WTC11 (cell line): Measurements from ENCODE around the gene ITLN1. TPM values are rescaled to one million over a fixed set of nuclear protein-coding genes. Genes with fewer than 3 reads are reported as not detected.

ENCODE experiments used
- ATAC-seq: fragments of 200-7000 bp; cut with Tn5 transposase; 2 replicates; pipeline ENCODE4 v1.10.0; 2021; ENCODE audit warnings: mild to moderate bottlenecking, moderate library complexity
- CTCF ChIA-PET: fragments of 300-600 bp; sonication (Branson Sonifier 250); formaldehyde crosslinking; loops from one replicate; lab custom pipeline; 2021; ENCODE audit warnings: antibody characterized with exemption; lab: Charles Lee
- POLR2A ChIA-PET: fragments of 350-600 bp; sonication (Branson Sonifier 250); formaldehyde crosslinking; loops from one replicate; lab custom pipeline; 2021; ENCODE audit warnings: antibody characterized with exemption; lab: Charles Lee
- DNase-seq: peaks from one replicate; pipeline ENCODE4 v3.0.0; 2021; ENCODE audit warnings: low spot score
- H3K27ac Mint-ChIP-seq: 2 replicates; pipeline ENCODE4 v1.8.0; 2021; ENCODE audit warnings: mixed read lengths
- H3K27me3 Mint-ChIP-seq: 2 replicates; pipeline ENCODE4 v1.8.0; 2021; ENCODE audit warnings: low read depth, mild to moderate bottlenecking, moderate library complexity, mixed read lengths
- H3K36me3 Mint-ChIP-seq: 2 replicates; pipeline ENCODE4 v1.8.0; 2021; ENCODE audit warnings: mixed read lengths
- H3K4me1 Mint-ChIP-seq: 2 replicates; pipeline ENCODE4 v1.8.0; 2022; ENCODE audit warnings: mixed read lengths
- H3K4me3 Mint-ChIP-seq: 2 replicates; pipeline ENCODE4 v1.8.0; 2021; ENCODE audit warnings: mild to moderate bottlenecking, moderate library complexity, mixed read lengths
- H3K9me3 Mint-ChIP-seq: 2 replicates; pipeline ENCODE4 v1.8.0; 2021; ENCODE audit warnings: mixed read lengths
- AR ChIP-seq: fragments of 250-450 bp; sonication (Bioruptor Pico); IDR thresholded peaks from 2 replicates; pipeline ENCODE4 v1.9.0; 2021; ENCODE audit warnings: mild to moderate bottlenecking
- ATF1 ChIP-seq: sonication (generic); formaldehyde crosslinking; IDR thresholded peaks from 2 replicates; pipeline ENCODE4 v1.8.1; 2023; ENCODE audit warnings: mild to moderate bottlenecking, moderate library complexity, missing genetic modification reagents
- ELF4 ChIP-seq: sonication (generic); formaldehyde crosslinking; IDR thresholded peaks from 2 replicates; pipeline ENCODE4 v1.8.1; 2022; ENCODE audit warnings: low read depth, mild to moderate bottlenecking, moderate library complexity, missing genetic modification reagents
- EMX1 ChIP-seq: fragments of 250-450 bp; sonication (Bioruptor Pico); IDR thresholded peaks from 2 replicates; pipeline ENCODE4 v1.8.0; 2021; ENCODE audit warnings: mild to moderate bottlenecking
- FOXJ3 ChIP-seq: sonication (generic); formaldehyde crosslinking; IDR thresholded peaks from 2 replicates; pipeline ENCODE4 v1.9.0; 2021; ENCODE audit warnings: missing genetic modification reagents, mild to moderate bottlenecking, borderline replicate concordance
- FOXK1 ChIP-seq: sonication (generic); formaldehyde crosslinking; IDR thresholded peaks from 2 replicates; pipeline ENCODE4 v1.8.0; 2022; ENCODE audit warnings: mild to moderate bottlenecking, moderate library complexity, missing genetic modification reagents
- GABPB1 ChIP-seq: sonication (generic); formaldehyde crosslinking; IDR thresholded peaks from 2 replicates; pipeline ENCODE4 v1.8.1; 2023; ENCODE audit warnings: mild to moderate bottlenecking, missing genetic modification reagents
- HMGA2 ChIP-seq: fragments of 250-450 bp; sonication (Bioruptor Pico); IDR thresholded peaks from 2 replicates; pipeline ENCODE4 v1.4.0; 2021; ENCODE audit warnings: mild to moderate bottlenecking, moderate library complexity
- JUN ChIP-seq: sonication (generic); formaldehyde crosslinking; IDR thresholded peaks from 2 replicates; pipeline ENCODE4 v1.8.0; 2023; ENCODE audit warnings: mild to moderate bottlenecking, missing genetic modification reagents
- MLX ChIP-seq: sonication (generic); formaldehyde crosslinking; IDR thresholded peaks from 2 replicates; pipeline ENCODE4 v1.8.1; 2023; ENCODE audit warnings: mild to moderate bottlenecking, missing genetic modification reagents, moderate library complexity
- NFATC4 ChIP-seq: fragments of 250-450 bp; sonication (Bioruptor Pico); IDR thresholded peaks from 2 replicates; pipeline ENCODE4 v1.9.0; 2021; ENCODE audit warnings: mild to moderate bottlenecking
- RORB ChIP-seq: fragments of 250-450 bp; sonication (Bioruptor Pico); IDR thresholded peaks from 2 replicates; pipeline ENCODE4 v1.9.0; 2021; ENCODE audit warnings: mild to moderate bottlenecking
- SOX15 ChIP-seq: fragments of 250-450 bp; sonication (Bioruptor Pico); IDR thresholded peaks from 2 replicates; pipeline ENCODE4 v1.9.0; 2021; ENCODE audit warnings: mild to moderate bottlenecking
- TP53 ChIP-seq: sonication (generic); formaldehyde crosslinking; IDR thresholded peaks from 2 replicates; pipeline ENCODE4 v1.8.1; 2023; ENCODE audit warnings: mild to moderate bottlenecking, missing genetic modification reagents
- ZNF121 ChIP-seq: sonication (generic); formaldehyde crosslinking; IDR thresholded peaks from 2 replicates; pipeline ENCODE4 v1.8.0; 2023; ENCODE audit warnings: missing genetic modification reagents
- ZNF219 ChIP-seq: sonication (generic); formaldehyde crosslinking; IDR thresholded peaks from 2 replicates; pipeline ENCODE4 v1.8.0; 2023; ENCODE audit warnings: missing genetic modification reagents, mild to moderate bottlenecking, borderline replicate concordance
- ZNF317 ChIP-seq: sonication (generic); formaldehyde crosslinking; IDR thresholded peaks from 2 replicates; pipeline ENCODE4 v1.8.1; 2023; ENCODE audit warnings: low read depth, mild to moderate bottlenecking, moderate library complexity, missing genetic modification reagents, borderline replicate concordance
- ZNF416 ChIP-seq: fragments of 250-450 bp; sonication (Bioruptor Pico); IDR thresholded peaks from 2 replicates; pipeline ENCODE4 v1.9.0; 2021; ENCODE audit warnings: mild to moderate bottlenecking, inconsistent platforms
- ZNF671 ChIP-seq: fragments of 250-450 bp; sonication (Bioruptor Pico); IDR thresholded peaks from 2 replicates; pipeline ENCODE4 v1.8.0; 2021; ENCODE audit warnings: mild to moderate bottlenecking
- total RNA-seq: library from RNA; stranded (reverse); gene quantifications from 3 replicates; pipeline ENCODE4 v1.2.3, GENCODE V29; 2021
- TF ChIP-seq, protein P1 (sequence below): sonication (generic); formaldehyde crosslinking; IDR thresholded peaks from 2 replicates; pipeline ENCODE4 v1.8.0; 2023; ENCODE audit warnings: missing genetic modification reagents, mild to moderate bottlenecking, borderline replicate concordance
- TF ChIP-seq, protein P2 (sequence below): sonication (generic); formaldehyde crosslinking; IDR thresholded peaks from 2 replicates; pipeline ENCODE4 v1.8.1; 2023; ENCODE audit warnings: mild to moderate bottlenecking, missing genetic modification reagents, borderline replicate concordance
- TF ChIP-seq, protein P3 (sequence below): sonication (generic); formaldehyde crosslinking; IDR thresholded peaks from 2 replicates; pipeline ENCODE4 v1.8.1; 2022; ENCODE audit warnings: low read depth, mild to moderate bottlenecking, moderate library complexity, missing genetic modification reagents, borderline replicate concordance

ITLN1 gene
- total RNA-seq, 1 experiment from 2014 or later, result not detected

GRCh38 chr1:160880216-160880615 is 4.8 kb downstream of the ITLN1 start (continued):
- TF ChIP-seq RORB (CRISPR knock-in tag) (no peak), ZNF671 (CRISPR knock-in tag) (no peak), ELF4 (CRISPR knock-in tag) (no peak), EMX1 (CRISPR knock-in tag) (no peak)
- TF ChIP-seq, protein P1, sequence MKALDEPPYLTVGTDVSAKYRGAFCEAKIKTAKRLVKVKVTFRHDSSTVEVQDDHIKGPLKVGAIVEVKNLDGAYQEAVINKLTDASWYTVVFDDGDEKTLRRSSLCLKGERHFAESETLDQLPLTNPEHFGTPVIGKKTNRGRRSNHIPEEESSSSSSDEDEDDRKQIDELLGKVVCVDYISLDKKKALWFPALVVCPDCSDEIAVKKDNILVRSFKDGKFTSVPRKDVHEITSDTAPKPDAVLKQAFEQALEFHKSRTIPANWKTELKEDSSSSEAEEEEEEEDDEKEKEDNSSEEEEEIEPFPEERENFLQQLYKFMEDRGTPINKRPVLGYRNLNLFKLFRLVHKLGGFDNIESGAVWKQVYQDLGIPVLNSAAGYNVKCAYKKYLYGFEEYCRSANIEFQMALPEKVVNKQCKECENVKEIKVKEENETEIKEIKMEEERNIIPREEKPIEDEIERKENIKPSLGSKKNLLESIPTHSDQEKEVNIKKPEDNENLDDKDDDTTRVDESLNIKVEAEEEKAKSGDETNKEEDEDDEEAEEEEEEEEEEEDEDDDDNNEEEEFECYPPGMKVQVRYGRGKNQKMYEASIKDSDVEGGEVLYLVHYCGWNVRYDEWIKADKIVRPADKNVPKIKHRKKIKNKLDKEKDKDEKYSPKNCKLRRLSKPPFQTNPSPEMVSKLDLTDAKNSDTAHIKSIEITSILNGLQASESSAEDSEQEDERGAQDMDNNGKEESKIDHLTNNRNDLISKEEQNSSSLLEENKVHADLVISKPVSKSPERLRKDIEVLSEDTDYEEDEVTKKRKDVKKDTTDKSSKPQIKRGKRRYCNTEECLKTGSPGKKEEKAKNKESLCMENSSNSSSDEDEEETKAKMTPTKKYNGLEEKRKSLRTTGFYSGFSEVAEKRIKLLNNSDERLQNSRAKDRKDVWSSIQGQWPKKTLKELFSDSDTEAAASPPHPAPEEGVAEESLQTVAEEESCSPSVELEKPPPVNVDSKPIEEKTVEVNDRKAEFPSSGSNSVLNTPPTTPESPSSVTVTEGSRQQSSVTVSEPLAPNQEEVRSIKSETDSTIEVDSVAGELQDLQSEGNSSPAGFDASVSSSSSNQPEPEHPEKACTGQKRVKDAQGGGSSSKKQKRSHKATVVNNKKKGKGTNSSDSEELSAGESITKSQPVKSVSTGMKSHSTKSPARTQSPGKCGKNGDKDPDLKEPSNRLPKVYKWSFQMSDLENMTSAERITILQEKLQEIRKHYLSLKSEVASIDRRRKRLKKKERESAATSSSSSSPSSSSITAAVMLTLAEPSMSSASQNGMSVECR (CRISPR knock-in tag), result no peak
- TF ChIP-seq, protein P2, sequence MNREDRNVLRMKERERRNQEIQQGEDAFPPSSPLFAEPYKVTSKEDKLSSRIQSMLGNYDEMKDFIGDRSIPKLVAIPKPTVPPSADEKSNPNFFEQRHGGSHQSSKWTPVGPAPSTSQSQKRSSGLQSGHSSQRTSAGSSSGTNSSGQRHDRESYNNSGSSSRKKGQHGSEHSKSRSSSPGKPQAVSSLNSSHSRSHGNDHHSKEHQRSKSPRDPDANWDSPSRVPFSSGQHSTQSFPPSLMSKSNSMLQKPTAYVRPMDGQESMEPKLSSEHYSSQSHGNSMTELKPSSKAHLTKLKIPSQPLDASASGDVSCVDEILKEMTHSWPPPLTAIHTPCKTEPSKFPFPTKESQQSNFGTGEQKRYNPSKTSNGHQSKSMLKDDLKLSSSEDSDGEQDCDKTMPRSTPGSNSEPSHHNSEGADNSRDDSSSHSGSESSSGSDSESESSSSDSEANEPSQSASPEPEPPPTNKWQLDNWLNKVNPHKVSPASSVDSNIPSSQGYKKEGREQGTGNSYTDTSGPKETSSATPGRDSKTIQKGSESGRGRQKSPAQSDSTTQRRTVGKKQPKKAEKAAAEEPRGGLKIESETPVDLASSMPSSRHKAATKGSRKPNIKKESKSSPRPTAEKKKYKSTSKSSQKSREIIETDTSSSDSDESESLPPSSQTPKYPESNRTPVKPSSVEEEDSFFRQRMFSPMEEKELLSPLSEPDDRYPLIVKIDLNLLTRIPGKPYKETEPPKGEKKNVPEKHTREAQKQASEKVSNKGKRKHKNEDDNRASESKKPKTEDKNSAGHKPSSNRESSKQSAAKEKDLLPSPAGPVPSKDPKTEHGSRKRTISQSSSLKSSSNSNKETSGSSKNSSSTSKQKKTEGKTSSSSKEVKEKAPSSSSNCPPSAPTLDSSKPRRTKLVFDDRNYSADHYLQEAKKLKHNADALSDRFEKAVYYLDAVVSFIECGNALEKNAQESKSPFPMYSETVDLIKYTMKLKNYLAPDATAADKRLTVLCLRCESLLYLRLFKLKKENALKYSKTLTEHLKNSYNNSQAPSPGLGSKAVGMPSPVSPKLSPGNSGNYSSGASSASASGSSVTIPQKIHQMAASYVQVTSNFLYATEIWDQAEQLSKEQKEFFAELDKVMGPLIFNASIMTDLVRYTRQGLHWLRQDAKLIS (CRISPR knock-in tag), result no peak

DNA sequence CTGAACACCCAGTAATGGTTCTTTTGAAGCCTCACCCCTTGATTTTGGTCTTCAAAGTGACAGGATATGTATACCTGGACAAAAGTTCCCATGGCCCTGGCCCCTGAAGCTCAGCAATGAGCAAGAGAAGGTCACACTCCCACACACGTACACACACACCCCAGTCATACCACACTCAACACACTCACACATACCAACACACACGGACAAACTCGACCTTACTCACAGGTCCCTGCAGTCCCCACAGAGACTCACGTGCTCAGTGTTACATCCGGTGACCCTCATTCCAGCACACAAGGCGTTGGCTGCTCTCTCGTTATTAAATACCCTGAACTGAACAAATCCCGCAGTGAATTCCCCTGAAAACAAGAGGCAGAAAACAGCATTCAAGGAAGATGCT is 5.9 kb downstream of the ITLN1 start:
- Mint-ChIP-seq H3K27ac (no peak overlapping the region), H3K36me3 (no peaks in the 10 kb centered on the region), H3K4me3 (no peak overlapping the region), H3K27me3 (no peaks in the 10 kb centered on the region), H3K9me3 (no peaks in the 10 kb centered on the region), H3K4me1 (peaks cover 4% of the 10 kb centered on the region)
- ATAC-seq (no peak), DNase-seq (no peak)
- POLR2A ChIA-PET, result no interaction called here
- CTCF ChIA-PET, result interaction anchor here (0.7 to 2.2 kb wide), 4 partner anchors 58 to 111 kb away, joined by 3 to 6 read pairs (median 4); no protein-coding TSS in a partner anchor
- TF ChIP-seq ATF1 (CRISPR knock-in tag) (no peak), FOXJ3 (no peak), JUN (CRISPR knock-in tag) (no peak), ZNF416 (CRISPR knock-in tag) (no peak), SOX15 (no peak)
- TF ChIP-seq, protein P3, sequence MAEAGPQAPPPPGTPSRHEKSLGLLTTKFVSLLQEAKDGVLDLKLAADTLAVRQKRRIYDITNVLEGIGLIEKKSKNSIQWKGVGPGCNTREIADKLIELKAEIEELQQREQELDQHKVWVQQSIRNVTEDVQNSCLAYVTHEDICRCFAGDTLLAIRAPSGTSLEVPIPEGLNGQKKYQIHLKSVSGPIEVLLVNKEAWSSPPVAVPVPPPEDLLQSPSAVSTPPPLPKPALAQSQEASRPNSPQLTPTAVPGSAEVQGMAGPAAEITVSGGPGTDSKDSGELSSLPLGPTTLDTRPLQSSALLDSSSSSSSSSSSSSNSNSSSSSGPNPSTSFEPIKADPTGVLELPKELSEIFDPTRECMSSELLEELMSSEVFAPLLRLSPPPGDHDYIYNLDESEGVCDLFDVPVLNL (CRISPR knock-in tag), result no peak

DNA sequence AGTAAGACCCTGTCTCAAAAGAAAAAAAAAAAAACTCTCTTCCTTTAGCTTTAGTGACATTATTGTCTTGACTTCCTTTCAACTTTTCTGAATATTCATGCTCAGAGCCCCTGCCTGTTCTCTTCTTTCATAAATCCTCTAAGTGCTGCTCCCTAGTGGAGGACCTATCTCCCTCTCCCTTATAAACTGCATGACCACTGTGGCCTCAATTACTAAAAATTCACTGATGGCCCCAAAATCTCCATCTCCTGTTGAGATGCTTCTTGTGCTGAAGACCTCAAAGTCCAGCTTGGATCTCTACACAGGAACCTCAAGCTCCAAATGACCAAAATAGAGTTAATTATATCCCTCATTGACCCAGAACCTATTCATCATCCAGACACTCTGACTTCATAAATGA is 7.8 kb downstream of the ITLN1 start:
- H3K27me3 Mint-ChIP-seq, result no peaks in the 10 kb centered on the region
- TF ChIP-seq HMGA2 (CRISPR knock-in tag) (no peak), FOXK1 (CRISPR knock-in tag) (no peak), TP53 (CRISPR knock-in tag) (no peak), ZNF317 (CRISPR knock-in tag) (no peak), ZNF121 (CRISPR knock-in tag) (no peak), MLX (no peak), AR (CRISPR knock-in tag) (no peak), NFATC4 (CRISPR knock-in tag) (no peak), ZNF416 (CRISPR knock-in tag) (no peak), ZNF219 (CRISPR knock-in tag) (no peak), GABPB1 (CRISPR knock-in tag) (no peak)

More for the DNA sequence above, 7.8 kb downstream of the ITLN1 start:
- CTCF ChIA-PET, result interaction anchor here (0.6 to 1.3 kb wide), 8 partner anchors 11 to 113 kb away, joined by 3 to 7 read pairs (median 3); partner anchors contain the start of gene CD244
- no peaks in the 10 kb centered on the region for H3K36me3 Mint-ChIP-seq
- H3K4me1 Mint-ChIP-seq, result peaks cover 4% of the 10 kb centered on the region
- DNase-seq (no peak), ATAC-seq (peak; percentile 70; the same call in 1 of the 2 replicates)
- POLR2A ChIA-PET, result no interaction called here
- no peak overlapping the region for H3K4me3 Mint-ChIP-seq
- H3K27ac Mint-ChIP-seq, result no peak overlapping the region
- peaks cover 4% of the 10 kb centered on the region; the same call in 1 of the 2 replicates for H3K9me3 Mint-ChIP-seq
